H1 (cell line): ENCODE measurements around the gene SERPINB13. TPM values are rescaled to one million over a fixed set of nuclear protein-coding genes. Genes with fewer than 3 reads are reported as not detected.

ENCODE experiments used
- CTCF ChIA-PET: fragments of 300-600 bp; sonication (Branson Sonifier 250); formaldehyde crosslinking; loops from one replicate; lab custom pipeline; 2021; ENCODE audit not compliant: partially characterized antibody; lab: Charles Lee
- POLR2A ChIA-PET: fragments of 300-600 bp; sonication (Branson Sonifier 250); formaldehyde crosslinking; loops from one replicate; lab custom pipeline; 2021; ENCODE audit warnings: inconsistent platforms; ENCODE audit not compliant: partially characterized antibody; lab: Charles Lee
- DNase-seq, 2 experiments: peaks; one replicate each; pipeline versions ENCODE4 v3.0.0 to v3.0.0-alpha.2; 2010 to 2022; ENCODE audit warnings: low spot score in 2 of 2, low read depth in 1 of 2, mixed read lengths in 1 of 2
- FAIRE-seq: peaks from 2 replicates; lab custom pipeline; 2011; peaks lifted over from hg19 to GRCh38; lab: Jason Lieb, UNC
- H2AFZ ChIP-seq: 2 replicates; pipeline ENCODE4 v1.8.1; 2012; ENCODE audit warnings: low read length, inconsistent platforms
- H2AK5ac ChIP-seq: 2 replicates; pipeline ENCODE4 v1.6.1; 2013; ENCODE audit warnings: low read depth, low read length
- H2BK120ac ChIP-seq: replicated peaks from 2 replicates; pipeline ENCODE3; 2013; ENCODE audit warnings: low read depth, low read length, inconsistent platforms
- H2BK12ac ChIP-seq: 2 replicates; pipeline ENCODE4 v1.6.1; 2013; ENCODE audit warnings: low read depth, low read length
- H2BK15ac ChIP-seq: 2 replicates; pipeline ENCODE4 v1.6.1; 2013; ENCODE audit warnings: low read length
- H2BK20ac ChIP-seq: 2 replicates; pipeline ENCODE4 v1.6.1; 2013; ENCODE audit warnings: low read length
- H2BK5ac ChIP-seq: 2 replicates; pipeline ENCODE4 v1.6.1; 2013; ENCODE audit warnings: low read depth, low read length
- H3K14ac ChIP-seq: 2 replicates; pipeline ENCODE4 v1.6.1; 2013; ENCODE audit warnings: inconsistent platforms; ENCODE audit not compliant: insufficient read length
- H3K18ac ChIP-seq: 2 replicates; pipeline ENCODE4 v1.6.1; 2013; ENCODE audit warnings: low read length; ENCODE audit errors: extremely low read depth
- H3K23ac ChIP-seq: 2 replicates; pipeline ENCODE4 v1.6.1; 2013; ENCODE audit warnings: inconsistent platforms; ENCODE audit not compliant: insufficient read length
- H3K23me2 ChIP-seq: 2 replicates; pipeline ENCODE4 v1.6.1; 2013; ENCODE audit warnings: low read depth, low read length
- H3K27ac ChIP-seq: 2 replicates; pipeline ENCODE4 v1.6.1; 2011; ENCODE audit warnings: low read depth, low read length, inconsistent platforms
- H3K27me3 ChIP-seq, 4 experiments: replicated peaks in 1 of 4; 1 replicate in 1 of 4; 2 replicates in 3 of 4; pipeline versions ENCODE4 v1.6.1 to v1.8.1; 2011 to 2013; ENCODE audit warnings: low read length in 3 of 4, mild to moderate bottlenecking in 3 of 4, inconsistent platforms in 2 of 4, mixed read lengths in 2 of 4, moderate library complexity in 1 of 4; ENCODE audit not compliant: control insufficient read depth in 3 of 4, insufficient read depth in 3 of 4; ENCODE audit errors: extremely low read depth in 1 of 4
- H3K36me3 ChIP-seq, 4 experiments: 2 replicates each; pipeline versions ENCODE4 v1.6.1 to v1.8.1; 2011 to 2013; ENCODE audit warnings: mild to moderate bottlenecking in 4 of 4, low read length in 3 of 4, moderate library complexity in 2 of 4, control low read depth in 1 of 4, inconsistent platforms in 1 of 4; ENCODE audit not compliant: insufficient read depth in 4 of 4, control insufficient read depth in 2 of 4
- H3K4ac ChIP-seq: replicated peaks from 2 replicates; pipeline ENCODE3; 2013; ENCODE audit warnings: low read length, low read depth, mixed read lengths, inconsistent platforms; ENCODE audit not compliant: insufficient read length
- H3K4me1 ChIP-seq, 4 experiments: replicated peaks in 1 of 4; 1 replicate in 1 of 4; 2 replicates in 3 of 4; pipeline versions ENCODE4 v1.6.1 to v1.8.1; 2011 to 2013; ENCODE audit warnings: low read length in 3 of 4, inconsistent platforms in 2 of 4, mixed read lengths in 1 of 4; ENCODE audit not compliant: insufficient read depth in 4 of 4, control insufficient read depth in 3 of 4
- H3K4me2 ChIP-seq, 2 experiments: 2 replicates each; pipeline versions ENCODE4 v1.6.1 to v1.8.1; 2011 to 2013; ENCODE audit warnings: low read depth in 2 of 2, low read length in 2 of 2, control low read depth in 1 of 2, inconsistent platforms in 1 of 2, mild to moderate bottlenecking in 1 of 2; ENCODE audit not compliant: insufficient read depth in 1 of 2
- H3K4me3 ChIP-seq, 4 experiments: fragments of 200-600, 300-600 bp in 1 of 4; sonication (generic), shearing (Covaris generic), sonication (Bioruptor Twin) in 1 of 4; 2 replicates each; pipeline versions ENCODE4 v1.5.1 to v1.8.1; 2011 to 2016; ENCODE audit warnings: low read length in 4 of 4, low read depth in 3 of 4, control low read depth in 2 of 4, inconsistent platforms in 2 of 4, mild to moderate bottlenecking in 2 of 4, mixed read lengths in 1 of 4, moderate library complexity in 1 of 4; ENCODE audit not compliant: insufficient read depth in 2 of 4; ENCODE audit errors: extremely low read depth in 1 of 4
- H3K56ac ChIP-seq: replicated peaks from 2 replicates; pipeline ENCODE3; 2013; ENCODE audit warnings: low read depth, mild to moderate bottlenecking, mixed read lengths, low read length, inconsistent platforms; ENCODE audit not compliant: insufficient read length
- H3K79me1 ChIP-seq: 2 replicates; pipeline ENCODE4 v1.6.1; 2013; ENCODE audit warnings: low read depth, low read length, control low read depth
- H3K79me2 ChIP-seq, 2 experiments: 2 replicates each; pipeline versions ENCODE4 v1.6.1 to v1.8.1; 2012 to 2013; ENCODE audit warnings: low read length in 2 of 2, mild to moderate bottlenecking in 2 of 2, inconsistent platforms in 1 of 2; ENCODE audit not compliant: insufficient read depth in 2 of 2, control insufficient read depth in 1 of 2
- H3K9ac ChIP-seq, 4 experiments: replicated peaks in 1 of 4; 1 replicate in 1 of 4; 2 replicates in 3 of 4; pipeline versions ENCODE4 v1.6.1 to v1.8.1; 2011 to 2013; ENCODE audit warnings: low read depth in 3 of 4, low read length in 3 of 4, control low read depth in 2 of 4, mild to moderate bottlenecking in 2 of 4, moderate library complexity in 2 of 4, inconsistent platforms in 1 of 4; ENCODE audit errors: extremely low read depth in 1 of 4
- H3K9me3 ChIP-seq, 2 experiments: 2 replicates each; pipeline versions ENCODE4 v1.6.1 to v1.8.1; 2012 to 2013; ENCODE audit warnings: mild to moderate bottlenecking in 2 of 2, moderate library complexity in 2 of 2, control low read depth in 1 of 2, inconsistent platforms in 1 of 2, low read depth in 1 of 2, low read length in 1 of 2, mixed read lengths in 1 of 2; ENCODE audit not compliant: insufficient read depth in 2 of 2
- H4K20me1 ChIP-seq, 2 experiments: replicated peaks in 1 of 2; 2 replicates each; pipeline versions ENCODE3 to v1.8.1; 2011 to 2013; ENCODE audit warnings: inconsistent platforms in 2 of 2, low read length in 2 of 2, mild to moderate bottlenecking in 1 of 2; ENCODE audit not compliant: insufficient read depth in 2 of 2, control insufficient read depth in 1 of 2
- H4K5ac ChIP-seq: 2 replicates; pipeline ENCODE4 v1.6.1; 2013; ENCODE audit warnings: low read length, low read depth, mixed read lengths, inconsistent platforms; ENCODE audit not compliant: insufficient read length
- H4K8ac ChIP-seq: 2 replicates; pipeline ENCODE4 v1.8.0; 2013; ENCODE audit warnings: mild to moderate bottlenecking, moderate library complexity, low read length, inconsistent platforms; ENCODE audit not compliant: insufficient read depth; ENCODE audit errors: extremely low read depth
- H4K91ac ChIP-seq: replicated peaks from 2 replicates; pipeline ENCODE3; 2013; ENCODE audit warnings: low read length, mixed read lengths, inconsistent platforms; ENCODE audit not compliant: insufficient read length
- BCL11A ChIP-seq, 2 experiments: IDR thresholded peaks; one replicate each; pipeline ENCODE4 v1.6.1; 2011; ENCODE audit warnings: low read depth in 2 of 2, low read length in 2 of 2, mild to moderate bottlenecking in 2 of 2
- CBX5 ChIP-seq: fragments of 300-800, 300-1000 bp; sonication (generic); IDR thresholded peaks from 2 replicates; pipeline ENCODE4 v1.7.1; 2016; ENCODE audit warnings: antibody characterized with exemption, low read length, low read depth
- CHD1 ChIP-seq: IDR thresholded peaks from 2 replicates; pipeline ENCODE4 v1.6.1; 2012; ENCODE audit warnings: low read depth, low read length, improper control_type of control experiment
- CREB1 ChIP-seq: IDR thresholded peaks from 2 replicates; pipeline ENCODE4 v1.6.1; 2012; ENCODE audit warnings: inconsistent platforms
- EGR1 ChIP-seq: IDR thresholded peaks from 2 replicates; pipeline ENCODE4 v1.6.1; 2011; ENCODE audit warnings: low read depth, low read length, borderline replicate concordance
- KDM4A ChIP-seq: IDR thresholded peaks from one replicate; pipeline ENCODE4 v1.7.1; 2012; ENCODE audit warnings: low read depth, mild to moderate bottlenecking, moderate library complexity, low read length, inconsistent platforms; ENCODE audit not compliant: severe bottlenecking
- POU5F1 ChIP-seq: IDR thresholded peaks from 2 replicates; pipeline ENCODE4 v1.6.1; 2011; ENCODE audit warnings: low read depth, mild to moderate bottlenecking, low read length, moderate library complexity
- RNF2 ChIP-seq: fragments of 200-900, 300-1000 bp; sonication (generic); IDR thresholded peaks from 2 replicates; pipeline ENCODE4 v1.7.1; 2016; ENCODE audit warnings: borderline replicate concordance, low read depth, mild to moderate bottlenecking, antibody characterized with exemption, low read length; ENCODE audit not compliant: poor library complexity, severe bottlenecking; ENCODE audit errors: missing control alignments
- SIRT6 ChIP-seq: IDR thresholded peaks from one replicate; pipeline ENCODE4 v1.7.1; 2012; ENCODE audit warnings: low read length, inconsistent platforms
- TAF1 ChIP-seq: IDR thresholded peaks from 2 replicates; pipeline ENCODE4 v1.6.1; 2011; ENCODE audit warnings: mild to moderate bottlenecking, low read depth, low read length
- TBP ChIP-seq: IDR thresholded peaks from 2 replicates; pipeline ENCODE4 v1.6.1; 2011; ENCODE audit warnings: low read depth, low read length, improper control_type of control experiment
- ZNF274 ChIP-seq: IDR thresholded peaks from 2 replicates; pipeline ENCODE4 v1.7.0; 2012; ENCODE audit warnings: low read length, borderline replicate concordance; ENCODE audit errors: extremely low read depth
- WGBS, 2 experiments: shearing (Covaris generic) in 1 of 2; methylation state at CpG; one replicate each; pipeline versions ENCODE4 v1.1.6 to v1.1.7; 2013 to 2015; ENCODE audit warnings: low lambda C conversion rate in 2 of 2, mixed read lengths in 2 of 2, inconsistent platforms in 1 of 2, low coverage in 1 of 2, missing lambda C conversion rate in 1 of 2; ENCODE audit not compliant: insufficient replicate concordance in 2 of 2, insufficient coverage in 1 of 2, insufficient read length in 1 of 2; ENCODE audit errors: extremely low coverage in 1 of 2, missing lambda C conversion rate in 1 of 2; 5-methylcytosine and 5-hydroxymethylcytosine counted together
- polyA plus RNA-seq, 7 experiments: library from polyadenylated mRNA; depleted of rRNA in 3 of 7; stranded (reverse) in 5 of 7; unstranded in 2 of 7; fragments of >200 nt in 5 of 7; fragments of 200-250 nt in 2 of 7; gene quantifications; 1 replicate in 5 of 7; 2 replicates in 1 of 7; 4 replicates in 1 of 7; pipeline versions ENCODE4 v1.2.1 to v1.2.3, GENCODE V29; 2011 to 2013; ENCODE audit warnings: missing spikeins in 2 of 7, mixed read lengths in 2 of 7
- total RNA-seq: library from RNA; stranded (reverse); fragmentation: NEBNext Ultra II Directional; extraction: Animal tissue kit (Norgen Biotek cat#: 25700); gene quantifications from 2 replicates; pipeline ENCODE4 v1.2.1, GENCODE V29; 2021
- TF ChIP-seq, protein P1 (sequence below): IDR thresholded peaks from 2 replicates; pipeline ENCODE4 v1.6.1; 2012; ENCODE audit warnings: inconsistent platforms
- TF ChIP-seq, protein P2 (sequence below): IDR thresholded peaks from 2 replicates; pipeline ENCODE4 v1.6.1; 2011; ENCODE audit warnings: low read length, improper control_type of control experiment

Gene SERPINB13
- total and polyA plus RNA-seq, 2 of the 8 experiments (the other 6 are each of a cell fraction or from before 2014, with no cell fraction given), result not detected

DNA sequence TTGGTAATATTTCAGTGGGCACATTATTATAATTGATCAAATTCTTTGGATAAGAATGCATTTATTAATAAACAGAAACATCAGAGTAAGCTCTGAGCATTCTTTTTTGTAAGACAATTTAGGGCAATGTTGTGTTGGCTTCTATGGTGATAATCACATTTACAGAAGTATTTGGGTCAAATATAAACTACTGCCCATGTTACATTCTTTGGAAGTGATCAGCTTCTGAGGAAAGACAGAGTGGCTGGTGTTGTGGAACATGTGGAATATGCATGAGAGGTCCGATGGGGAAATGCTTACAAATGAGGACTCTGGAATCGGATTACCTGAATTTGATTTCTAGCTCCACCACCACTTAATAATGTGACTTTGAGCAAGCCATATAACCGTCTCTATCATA, 19.4 kb downstream of the SERPINB13 start:
- no peaks in the 10 kb centered on the region for H3K9me3 ChIP-seq
- no peaks in the 10 kb centered on the region for H3K23me2 ChIP-seq
- no peak overlapping the region for H3K27ac ChIP-seq
- no peaks in the 10 kb centered on the region for H3K4me1 ChIP-seq
- no peak overlapping the region for H4K5ac ChIP-seq
- no peak overlapping the region for H3K9ac ChIP-seq
- FAIRE-seq (no peak), DNase-seq (no peak)
- no peaks in the 10 kb centered on the region for H3K27me3 ChIP-seq
- H3K14ac ChIP-seq, result no peak overlapping the region
- H3K4me2 ChIP-seq, result no peak overlapping the region
- no peaks in the 10 kb centered on the region for H3K36me3 ChIP-seq
- H3K56ac ChIP-seq, result no peak overlapping the region
- 81% methylated on average over 3 of the region's 3 CpGs; no CpG with 5 or more reads in 1 of the 2 experiments for WGBS, 2 experiments
- H2AFZ ChIP-seq, result no peak overlapping the region
- ChIA-PET POLR2A (no interaction called here), CTCF (interaction anchor here (0.6 kb wide), 1 partner anchor 95 kb away, joined by 3 read pairs; no protein-coding TSS in a partner anchor)
- no peak overlapping the region for H2AK5ac ChIP-seq
- H2BK12ac ChIP-seq, result no peak overlapping the region
- H2BK5ac ChIP-seq, result no peak overlapping the region
- no peak overlapping the region for H3K23ac ChIP-seq
- H4K8ac ChIP-seq, result no peak overlapping the region
- H3K79me1 ChIP-seq, result no peaks in the 10 kb centered on the region
- H2BK120ac ChIP-seq, result no peak overlapping the region
- no peak overlapping the region for H3K4ac ChIP-seq
- H2BK20ac ChIP-seq, result no peak overlapping the region
- no peak for TF ChIP-seq KDM4A
- no peak for TF ChIP-seq CBX5
- TF ChIP-seq CHD1, result no peak
- TF ChIP-seq TBP, result no peak
- no peak for TF ChIP-seq SIRT6
- no peak for TF ChIP-seq POU5F1
- TF ChIP-seq, protein P1, sequence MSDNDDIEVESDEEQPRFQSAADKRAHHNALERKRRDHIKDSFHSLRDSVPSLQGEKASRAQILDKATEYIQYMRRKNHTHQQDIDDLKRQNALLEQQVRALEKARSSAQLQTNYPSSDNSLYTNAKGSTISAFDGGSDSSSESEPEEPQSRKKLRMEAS, result no peak
- no peak for TF ChIP-seq BCL11A (IDR thresholded peaks at IDR 0.05; ENCODE audit: low read depth in 2 of 2, low read length in 2 of 2)
- TF ChIP-seq TAF1, result no peak
- no peak for TF ChIP-seq ZNF274
- no peak for TF ChIP-seq RNF2
- no peak for TF ChIP-seq EGR1
- TF ChIP-seq, protein P2, sequence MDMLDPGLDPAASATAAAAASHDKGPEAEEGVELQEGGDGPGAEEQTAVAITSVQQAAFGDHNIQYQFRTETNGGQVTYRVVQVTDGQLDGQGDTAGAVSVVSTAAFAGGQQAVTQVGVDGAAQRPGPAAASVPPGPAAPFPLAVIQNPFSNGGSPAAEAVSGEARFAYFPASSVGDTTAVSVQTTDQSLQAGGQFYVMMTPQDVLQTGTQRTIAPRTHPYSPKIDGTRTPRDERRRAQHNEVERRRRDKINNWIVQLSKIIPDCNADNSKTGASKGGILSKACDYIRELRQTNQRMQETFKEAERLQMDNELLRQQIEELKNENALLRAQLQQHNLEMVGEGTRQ, result no peak
- no peak for TF ChIP-seq CREB1
- TF ChIP-seq, all 59 proteins: peak for 0
- Histone ChIP-seq H3K4me3 (no peak overlapping the region), H3K79me2 (no peaks in the 10 kb centered on the region), H4K20me1 (no peaks in the 10 kb centered on the region), H4K91ac (no peak overlapping the region), H2BK15ac (no peak overlapping the region), H3K18ac (no peak overlapping the region)
